Cardiac muscle cell (in vitro differentiated cells and primary cell): ENCODE results near the gene KIF18B. TPM values are rescaled to one million over a fixed set of nuclear protein-coding genes. Genes with fewer than 3 reads are reported as not detected.

Experiments used
- DNase-seq, 2 donors: peaks; one replicate each; pipeline versions ENCODE4 v3.0.0 to v3.0.0-alpha.2; 2010 to 2017; ENCODE audit warnings: low read depth in 1 of 2, low spot score in 1 of 2
- H3K27ac ChIP-seq: fragments of 200-600 bp; sonication (generic); 2 replicates; pipeline ENCODE4 v1.5.1; 2016
- H3K27me3 ChIP-seq: fragments of 200-600 bp; sonication (generic); 2 replicates; pipeline ENCODE4 v1.6.0; 2016; ENCODE audit warnings: control low read depth
- H3K36me3 ChIP-seq: fragments of 200-600 bp; sonication (generic); 2 replicates; pipeline ENCODE4 v1.5.1; 2016; ENCODE audit warnings: control low read depth
- H3K4me1 ChIP-seq: fragments of 200-600 bp; sonication (generic); 2 replicates; pipeline ENCODE4 v1.8.1; 2017; ENCODE audit warnings: low read depth, mild to moderate bottlenecking, mixed run types
- H3K4me3 ChIP-seq: fragments of 200-600 bp; sonication (generic); 2 replicates; pipeline ENCODE4 v1.5.1; 2016; ENCODE audit warnings: mild to moderate bottlenecking
- H3K9me3 ChIP-seq: fragments of 200-600 bp; sonication (generic); 2 replicates; pipeline ENCODE4 v1.5.1; 2017; ENCODE audit warnings: low read depth, mild to moderate bottlenecking, control low read depth
- polyA plus RNA-seq: library from polyadenylated mRNA; unstranded; fragments of >200 nt; fragmentation: Nextera tagmentation; extraction: Ambion mirVana; gene quantifications from 2 replicates; pipeline ENCODE4 v1.2.1, GENCODE V29; 2016
- total RNA-seq: library from RNA; depleted of rRNA; stranded (reverse); fragments of >200 nt; gene quantifications from 2 replicates; pipeline ENCODE4 v1.2.3, GENCODE V29; 2016
- TF ChIP-seq, protein P1 (sequence below): IDR thresholded peaks from 2 replicates; pipeline ENCODE4 v1.5.1; 2012; ENCODE audit warnings: low read depth, mild to moderate bottlenecking, low read length

Gene KIF18B
- total and polyA plus RNA-seq, 2 experiments from 2014 or later = 4.1 to 21.1 TPM

DNA sequence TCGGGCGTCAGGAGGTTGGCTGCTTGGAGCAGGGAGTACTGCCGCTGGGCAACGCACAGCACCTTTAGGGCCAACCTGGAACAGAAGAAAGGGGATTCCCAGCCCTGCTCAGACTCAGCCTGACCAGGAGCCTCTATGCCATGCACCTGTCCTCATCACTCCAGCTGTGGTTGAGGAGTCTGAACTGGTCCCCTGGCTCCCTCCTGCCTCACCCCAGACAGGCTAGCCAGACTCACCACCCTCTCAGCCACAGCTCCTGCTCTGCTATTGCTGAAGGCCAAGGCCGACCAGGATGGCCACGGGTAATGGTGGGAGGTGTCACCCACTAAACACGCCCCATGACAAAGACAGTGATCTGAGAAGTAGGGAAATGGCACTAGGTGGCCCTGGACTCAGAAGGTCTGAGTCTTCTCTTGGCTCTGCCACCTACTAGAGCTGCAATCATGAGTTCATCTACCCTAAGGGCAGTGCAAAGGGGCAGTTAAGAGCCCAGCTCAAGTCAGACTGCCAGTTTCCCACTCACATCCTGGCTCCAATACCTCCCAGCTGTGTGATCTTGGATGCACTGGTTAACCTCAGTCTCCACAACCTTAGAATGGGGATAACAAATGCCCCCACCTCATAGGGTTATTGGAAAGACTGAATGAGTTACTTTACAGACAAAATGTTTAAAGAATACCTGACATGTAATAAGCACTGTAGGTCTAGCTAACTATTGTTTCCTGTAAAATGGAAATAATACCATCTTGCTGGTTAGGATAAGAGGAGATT lies 18.4 kb downstream of the KIF18B start:
- Histone ChIP-seq H3K4me3 (no peak overlapping the region), H3K9me3 (no peaks in the 10 kb centered on the region), H3K36me3 (peaks cover 4% of the 10 kb centered on the region), H3K27me3 (no peaks in the 10 kb centered on the region), H3K27ac (no peak overlapping the region), H3K4me1 (no peaks in the 10 kb centered on the region)
- TF ChIP-seq, protein P1, sequence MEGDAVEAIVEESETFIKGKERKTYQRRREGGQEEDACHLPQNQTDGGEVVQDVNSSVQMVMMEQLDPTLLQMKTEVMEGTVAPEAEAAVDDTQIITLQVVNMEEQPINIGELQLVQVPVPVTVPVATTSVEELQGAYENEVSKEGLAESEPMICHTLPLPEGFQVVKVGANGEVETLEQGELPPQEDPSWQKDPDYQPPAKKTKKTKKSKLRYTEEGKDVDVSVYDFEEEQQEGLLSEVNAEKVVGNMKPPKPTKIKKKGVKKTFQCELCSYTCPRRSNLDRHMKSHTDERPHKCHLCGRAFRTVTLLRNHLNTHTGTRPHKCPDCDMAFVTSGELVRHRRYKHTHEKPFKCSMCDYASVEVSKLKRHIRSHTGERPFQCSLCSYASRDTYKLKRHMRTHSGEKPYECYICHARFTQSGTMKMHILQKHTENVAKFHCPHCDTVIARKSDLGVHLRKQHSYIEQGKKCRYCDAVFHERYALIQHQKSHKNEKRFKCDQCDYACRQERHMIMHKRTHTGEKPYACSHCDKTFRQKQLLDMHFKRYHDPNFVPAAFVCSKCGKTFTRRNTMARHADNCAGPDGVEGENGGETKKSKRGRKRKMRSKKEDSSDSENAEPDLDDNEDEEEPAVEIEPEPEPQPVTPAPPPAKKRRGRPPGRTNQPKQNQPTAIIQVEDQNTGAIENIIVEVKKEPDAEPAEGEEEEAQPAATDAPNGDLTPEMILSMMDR = no peak
- DNase-seq = no peak

DNA sequence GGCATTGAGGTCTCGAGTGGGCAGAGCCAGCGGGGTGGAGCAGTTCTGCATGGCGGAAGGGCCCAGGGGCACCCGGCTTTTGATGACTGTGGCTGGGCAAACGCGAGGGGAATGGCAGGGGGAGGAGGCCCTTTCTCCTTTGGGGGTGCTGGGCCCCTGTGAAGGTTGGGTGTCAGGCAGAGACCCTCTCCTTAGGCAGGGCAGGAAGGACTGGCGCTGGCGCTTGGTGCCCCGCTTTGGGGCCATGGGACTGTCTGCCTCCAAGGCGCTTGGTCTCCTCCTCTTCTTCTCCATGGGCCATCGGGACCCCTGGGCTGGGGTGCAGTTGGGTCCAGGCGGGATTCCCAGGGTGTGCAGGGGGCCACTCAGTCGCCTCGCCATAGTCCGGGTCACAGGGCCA lies 19.4 kb downstream of the KIF18B start:
- no peaks in the 10 kb centered on the region for H3K4me1 ChIP-seq
- no peak overlapping the region for H3K27ac ChIP-seq
- no peak for DNase-seq
- H3K36me3 ChIP-seq = peaks cover 4% of the 10 kb centered on the region
- no peak overlapping the region for H3K4me3 ChIP-seq
- no peaks in the 10 kb centered on the region for H3K27me3 ChIP-seq
- TF ChIP-seq, protein P1 = no peak
- H3K9me3 ChIP-seq = no peaks in the 10 kb centered on the region

DNA sequence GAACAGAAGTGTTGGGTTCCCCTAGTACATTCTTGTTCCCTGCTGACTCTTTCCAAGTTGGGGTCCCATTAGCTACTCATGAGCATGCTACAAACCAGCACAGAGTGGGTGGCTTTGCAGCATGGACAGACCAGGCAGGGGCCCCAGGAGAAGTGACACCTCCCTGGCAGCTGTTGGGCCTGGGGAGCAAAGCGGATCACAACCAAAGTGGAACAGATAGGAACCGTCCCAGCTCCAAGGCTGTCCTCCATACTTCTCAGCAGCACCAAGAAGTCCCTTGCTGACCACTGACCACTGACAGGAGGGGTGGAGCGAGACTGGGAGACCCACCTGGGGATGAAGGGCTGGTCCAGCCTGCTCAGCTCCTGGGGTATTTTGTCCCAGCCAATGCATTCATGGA lies 19.9 kb downstream of the KIF18B start:
- H3K4me1 ChIP-seq = no peaks in the 10 kb centered on the region
- no peaks in the 10 kb centered on the region for H3K27me3 ChIP-seq
- no peak overlapping the region for H3K4me3 ChIP-seq
- DNase-seq = no peak
- TF ChIP-seq, protein P1 = no peak
- no peak overlapping the region for H3K27ac ChIP-seq
- peaks cover 4% of the 10 kb centered on the region for H3K36me3 ChIP-seq
- no peaks in the 10 kb centered on the region for H3K9me3 ChIP-seq

DNA sequence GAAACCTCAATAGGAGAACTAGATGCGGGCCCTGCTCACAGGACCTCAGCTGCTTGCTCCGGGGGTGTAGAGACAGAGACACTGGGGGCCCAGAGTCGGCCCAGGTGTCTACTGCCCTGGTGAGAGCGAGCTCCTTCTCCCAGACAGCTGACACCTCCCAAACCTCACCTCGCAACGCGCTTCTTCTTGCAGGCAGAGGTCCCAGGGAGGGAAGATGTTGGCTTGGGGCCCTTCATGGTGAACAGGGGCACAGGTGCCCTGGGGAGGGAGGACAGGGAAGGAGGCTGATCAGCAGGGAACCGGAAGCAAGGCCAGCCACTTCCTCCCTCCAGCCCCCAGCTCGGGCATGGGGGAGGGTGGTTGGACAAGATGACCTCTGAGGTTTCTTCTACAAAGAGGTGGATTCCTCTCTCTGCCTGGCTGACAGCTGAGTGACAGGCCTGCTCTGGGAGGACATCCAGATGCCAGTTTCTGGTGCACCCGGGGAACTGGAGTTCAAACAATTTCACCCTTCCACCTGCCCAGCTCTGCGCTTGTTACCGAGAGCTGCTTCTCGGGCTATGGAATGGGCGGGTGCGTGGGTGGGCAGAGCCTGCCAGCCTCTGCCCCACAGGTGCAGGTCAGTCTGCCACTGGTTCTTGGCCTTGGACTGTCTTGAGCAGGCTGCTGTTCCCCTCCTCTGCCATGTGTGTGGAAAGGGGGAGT lies 20.6 kb downstream of the KIF18B start:
- TF ChIP-seq, protein P1 = no peak
- Histone ChIP-seq H3K4me3 (no peak overlapping the region), H3K27ac (no peak overlapping the region), H3K9me3 (no peaks in the 10 kb centered on the region), H3K4me1 (no peaks in the 10 kb centered on the region), H3K36me3 (peaks cover 4% of the 10 kb centered on the region), H3K27me3 (no peaks in the 10 kb centered on the region)
- no peak for DNase-seq

DNA sequence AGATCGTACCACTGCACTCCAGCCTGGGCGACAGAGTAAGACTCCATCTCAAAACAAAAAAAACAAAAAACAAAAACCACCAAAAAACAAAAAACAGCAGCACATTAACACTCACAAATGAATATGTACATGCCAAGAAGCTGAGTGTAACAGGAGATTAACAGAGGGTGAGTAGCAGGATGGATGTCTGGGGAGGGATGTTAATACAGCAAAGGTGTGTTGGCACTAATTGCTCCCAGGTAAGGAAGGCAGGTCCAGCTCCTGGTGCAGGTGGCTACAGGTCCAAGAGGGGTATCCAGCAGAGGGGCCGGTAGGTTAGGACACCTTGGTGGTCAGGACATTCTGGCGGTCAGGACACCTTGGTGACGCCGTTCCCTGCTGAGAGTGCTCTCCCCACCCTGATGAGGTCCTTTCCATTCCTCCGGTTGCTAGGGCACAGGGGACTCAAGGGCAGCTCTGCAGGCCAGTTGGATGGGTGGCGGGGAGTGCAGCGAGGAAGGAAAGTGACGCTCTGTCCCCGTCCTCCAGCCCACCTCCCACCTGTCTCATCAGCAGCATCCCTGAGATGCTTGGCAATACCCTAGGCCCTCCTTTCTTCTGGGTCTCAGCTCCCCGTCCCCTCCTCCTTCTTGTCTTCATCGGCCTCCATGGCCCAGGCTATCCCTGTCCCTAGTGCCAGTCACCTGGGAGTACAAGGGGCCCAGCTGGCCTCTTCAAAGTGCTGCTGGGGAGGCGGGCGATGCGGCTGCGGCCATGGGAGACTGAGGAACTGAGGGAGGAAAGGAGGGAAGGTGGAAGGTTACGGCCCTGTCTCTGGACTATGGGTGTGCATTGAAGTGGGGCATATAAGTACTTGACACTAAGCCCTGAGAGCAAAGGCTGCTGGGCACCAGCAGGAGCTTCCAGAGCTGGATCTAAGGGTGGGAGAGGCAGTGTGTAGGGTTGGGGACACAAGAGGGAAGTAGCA lies 21.6 kb downstream of the KIF18B start:
- Histone ChIP-seq H3K27me3 (no peaks in the 10 kb centered on the region), H3K4me3 (no peak overlapping the region), H3K4me1 (no peaks in the 10 kb centered on the region), H3K36me3 (peaks cover 4% of the 10 kb centered on the region), H3K9me3 (no peaks in the 10 kb centered on the region), H3K27ac (no peak overlapping the region)
- TF ChIP-seq, protein P1 = no peak
- DNase-seq = no peak
